Liver (tissue), 9 donors: Measurements from ENCODE around the gene TRHDE. TPM values are rescaled to one million over a fixed set of nuclear protein-coding genes. Genes with fewer than 3 reads are reported as not detected.

ENCODE experiments used
- DNase-seq: peaks from one replicate; pipeline ENCODE4 v3.0.0-alpha.2; 2017; ENCODE audit warnings: low spot score
- H3K27ac ChIP-seq, 2 donors: one replicate each; pipeline ENCODE4 v1.7.0; 2013; ENCODE audit warnings: inconsistent platforms in 2 of 2, low read length in 2 of 2, control low read depth in 1 of 2, low read depth in 1 of 2, mild to moderate bottlenecking in 1 of 2
- H3K27me3 ChIP-seq, 4 donors: one replicate each; pipeline versions ENCODE4 v1.6.1 to v1.7.0; 2013; ENCODE audit warnings: low read length in 3 of 4, inconsistent platforms in 1 of 4, mild to moderate bottlenecking in 1 of 4, moderate library complexity in 1 of 4; ENCODE audit not compliant: control insufficient read depth in 4 of 4, insufficient read depth in 4 of 4
- H3K36me3 ChIP-seq, 4 donors: one replicate each; pipeline versions ENCODE4 v1.6.1 to v1.7.0; 2013; ENCODE audit warnings: low read length in 3 of 4, mild to moderate bottlenecking in 3 of 4, low read depth in 1 of 4, moderate library complexity in 1 of 4; ENCODE audit not compliant: control insufficient read depth in 4 of 4, insufficient read depth in 3 of 4
- H3K4me1 ChIP-seq, 4 donors: one replicate each; pipeline versions ENCODE4 v1.6.1 to v1.7.0; 2013; ENCODE audit warnings: low read length in 3 of 4, mild to moderate bottlenecking in 3 of 4, moderate library complexity in 1 of 4; ENCODE audit not compliant: control insufficient read depth in 4 of 4, insufficient read depth in 4 of 4
- H3K4me3 ChIP-seq, 3 donors: one replicate each; pipeline versions ENCODE4 v1.6.1 to v1.7.0; 2013; ENCODE audit warnings: low read length in 3 of 3, control low read depth in 1 of 3, low read depth in 1 of 3, mild to moderate bottlenecking in 1 of 3
- H3K9ac ChIP-seq, 2 donors: one replicate each; pipeline ENCODE4 v1.7.0; 2013; ENCODE audit warnings: low read length in 2 of 2, mild to moderate bottlenecking in 2 of 2, moderate library complexity in 2 of 2, control low read depth in 1 of 2, low read depth in 1 of 2
- H3K9me3 ChIP-seq, 4 donors: one replicate each; pipeline versions ENCODE4 v1.6.1 to v1.7.0; 2013; ENCODE audit warnings: low read length in 3 of 4; ENCODE audit not compliant: control insufficient read depth in 4 of 4
- EGR1 ChIP-seq, 2 donors: IDR thresholded peaks; 2 replicates each; pipeline ENCODE4 v1.6.1; 2016 to 2018; ENCODE audit warnings: antibody characterized with exemption in 2 of 2, low read depth in 2 of 2
- FOXA1 ChIP-seq: IDR thresholded peaks from 2 replicates; pipeline ENCODE4 v1.6.1; 2016; ENCODE audit warnings: antibody characterized with exemption
- GABPA ChIP-seq, 2 donors: IDR thresholded peaks in 1 of 2; conservative IDR thresholded peaks in 1 of 2; 2 replicates each; pipeline ENCODE4 v1.6.1; 2016; ENCODE audit warnings: antibody characterized with exemption in 2 of 2, mild to moderate bottlenecking in 1 of 2, moderate library complexity in 1 of 2
- HNF4A ChIP-seq, 2 donors: conservative IDR thresholded peaks; 2 replicates each; pipeline ENCODE4 v1.6.1; 2016; ENCODE audit warnings: antibody characterized with exemption in 2 of 2, mild to moderate bottlenecking in 2 of 2
- HNF4G ChIP-seq: IDR thresholded peaks from 2 replicates; pipeline ENCODE4 v1.6.1; 2016; ENCODE audit warnings: antibody characterized with exemption
- JUND ChIP-seq, 2 donors: IDR thresholded peaks; 2 replicates each; pipeline ENCODE4 v1.6.1; 2016; ENCODE audit warnings: antibody characterized with exemption in 2 of 2
- NR2F2 ChIP-seq: IDR thresholded peaks from 2 replicates; pipeline ENCODE4 v1.6.1; 2016; ENCODE audit warnings: antibody characterized with exemption
- RAD21 ChIP-seq, 2 donors: IDR thresholded peaks; 2 replicates each; pipeline ENCODE4 v1.6.1; 2016; ENCODE audit warnings: antibody characterized with exemption in 2 of 2, mild to moderate bottlenecking in 2 of 2
- RXRA ChIP-seq, 2 donors: IDR thresholded peaks; 2 replicates each; pipeline ENCODE4 v1.6.1; 2017 to 2018; ENCODE audit warnings: antibody characterized with exemption in 2 of 2, mild to moderate bottlenecking in 1 of 2
- SP1 ChIP-seq: IDR thresholded peaks from 2 replicates; pipeline ENCODE4 v1.6.1; 2018; ENCODE audit warnings: antibody characterized with exemption, mild to moderate bottlenecking
- TAF1 ChIP-seq: conservative IDR thresholded peaks from 2 replicates; pipeline ENCODE4 v1.6.1; 2016; ENCODE audit warnings: antibody characterized with exemption, mild to moderate bottlenecking
- WGBS: extraction: QIAGEN DNeasy Blood & Tissue Kit; methylation state at CpG from one replicate; pipeline ENCODE4 v1.1.7; 2013; 5-methylcytosine and 5-hydroxymethylcytosine counted together
- polyA plus RNA-seq, 2 donors: library from polyadenylated mRNA; stranded (reverse) in 1 of 2; unstranded in 1 of 2; fragments of 200-250 nt in 1 of 2; fragments of >200 nt in 1 of 2; fragmentation: Nextera tagmentation in 1 of 2; extraction: Ambion mirVana in 1 of 2; gene quantifications; one replicate each; pipeline versions ENCODE4 v1.2.1 to v1.2.3, GENCODE V29; 2013 to 2015
- total RNA-seq, 2 donors: library from RNA; depleted of rRNA; stranded (reverse); fragments of >200 nt; gene quantifications; one replicate each; pipeline ENCODE4 v1.2.3, GENCODE V29; 2014
- TF ChIP-seq, protein P1 (sequence below): IDR thresholded peaks from 2 replicates; pipeline ENCODE4 v1.6.1; 2016; ENCODE audit warnings: antibody characterized with exemption
- TF ChIP-seq, protein P2 (sequence below): IDR thresholded peaks from 2 replicates; pipeline ENCODE4 v1.6.1; 2016; ENCODE audit warnings: antibody characterized with exemption
- TF ChIP-seq, protein P3 (sequence below): IDR thresholded peaks from 2 replicates; pipeline ENCODE4 v1.6.1; 2016; ENCODE audit warnings: antibody characterized with exemption
- TF ChIP-seq, protein P4 (sequence below): IDR thresholded peaks from 2 replicates; pipeline ENCODE4 v1.6.1; 2016; ENCODE audit warnings: antibody characterized with exemption, mild to moderate bottlenecking
- TF ChIP-seq, protein P5 (sequence below): fragments of 150-350 bp; IDR thresholded peaks from 2 replicates; pipeline ENCODE4 v1.5.1; 2017; ENCODE audit warnings: improper control_type of control experiment, low read depth, low read length; ENCODE audit not compliant: missing input control
- donor health status: healthy.
- donor health status: healthy.
- donor health status: healthy.
- donor health status: healthy.
- donor health status: healthy.

Gene TRHDE
- total and polyA plus RNA-seq, 4 donors, result 0.05 to 0.17 (median 0.14) TPM; not detected in 1

DNA sequence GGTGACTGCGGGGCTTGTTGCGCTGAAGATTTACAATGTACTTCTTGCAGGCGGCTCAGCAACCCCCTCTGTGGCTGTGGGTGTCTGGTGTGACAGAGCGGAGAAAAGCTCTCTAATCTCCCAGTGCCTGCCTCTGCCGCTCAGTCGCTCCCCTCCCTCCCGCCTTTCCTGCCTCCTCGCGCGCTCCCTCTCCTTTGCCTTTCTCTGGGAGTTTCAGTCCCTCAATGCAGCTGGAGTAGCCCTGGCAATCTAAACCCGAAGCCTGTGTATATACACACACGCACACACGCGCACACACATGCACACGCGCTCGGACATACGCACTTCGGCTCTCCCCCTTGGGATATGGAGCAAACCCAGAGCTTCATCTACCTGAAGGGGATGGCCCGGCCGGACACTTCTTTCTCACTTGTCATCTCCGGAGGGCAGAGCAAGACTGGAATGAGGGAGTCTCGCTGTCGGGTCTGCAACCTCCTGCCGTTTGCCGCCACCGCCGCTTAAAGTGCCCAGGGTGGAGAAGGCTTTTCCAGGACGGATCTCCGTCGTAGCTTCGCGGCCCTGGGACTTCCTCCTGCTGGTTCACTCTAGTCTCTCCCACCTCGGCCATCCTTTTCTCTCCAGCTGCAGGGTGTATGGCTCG lies 599 bp upstream of the TRHDE start:
- TF ChIP-seq NR2F2 (no peak), HNF4G (no peak), HNF4A (conservative IDR thresholded peaks at IDR 0.05) (no peak), SP1 (no peak), TAF1 (no peak), EGR1 (IDR thresholded peaks at IDR 0.05; ENCODE audit: low read depth in 2 of 2) (no peak)
- TF ChIP-seq, protein P1, sequence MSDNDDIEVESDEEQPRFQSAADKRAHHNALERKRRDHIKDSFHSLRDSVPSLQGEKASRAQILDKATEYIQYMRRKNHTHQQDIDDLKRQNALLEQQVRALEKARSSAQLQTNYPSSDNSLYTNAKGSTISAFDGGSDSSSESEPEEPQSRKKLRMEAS, result no peak
- TF ChIP-seq, protein P2, sequence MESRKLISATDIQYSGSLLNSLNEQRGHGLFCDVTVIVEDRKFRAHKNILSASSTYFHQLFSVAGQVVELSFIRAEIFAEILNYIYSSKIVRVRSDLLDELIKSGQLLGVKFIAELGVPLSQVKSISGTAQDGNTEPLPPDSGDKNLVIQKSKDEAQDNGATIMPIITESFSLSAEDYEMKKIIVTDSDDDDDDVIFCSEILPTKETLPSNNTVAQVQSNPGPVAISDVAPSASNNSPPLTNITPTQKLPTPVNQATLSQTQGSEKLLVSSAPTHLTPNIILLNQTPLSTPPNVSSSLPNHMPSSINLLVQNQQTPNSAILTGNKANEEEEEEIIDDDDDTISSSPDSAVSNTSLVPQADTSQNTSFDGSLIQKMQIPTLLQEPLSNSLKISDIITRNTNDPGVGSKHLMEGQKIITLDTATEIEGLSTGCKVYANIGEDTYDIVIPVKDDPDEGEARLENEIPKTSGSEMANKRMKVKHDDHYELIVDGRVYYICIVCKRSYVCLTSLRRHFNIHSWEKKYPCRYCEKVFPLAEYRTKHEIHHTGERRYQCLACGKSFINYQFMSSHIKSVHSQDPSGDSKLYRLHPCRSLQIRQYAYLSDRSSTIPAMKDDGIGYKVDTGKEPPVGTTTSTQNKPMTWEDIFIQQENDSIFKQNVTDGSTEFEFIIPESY, result no peak
- TF ChIP-seq, protein P3, sequence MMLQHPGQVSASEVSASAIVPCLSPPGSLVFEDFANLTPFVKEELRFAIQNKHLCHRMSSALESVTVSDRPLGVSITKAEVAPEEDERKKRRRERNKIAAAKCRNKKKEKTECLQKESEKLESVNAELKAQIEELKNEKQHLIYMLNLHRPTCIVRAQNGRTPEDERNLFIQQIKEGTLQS, result no peak
- TF ChIP-seq, protein P4, sequence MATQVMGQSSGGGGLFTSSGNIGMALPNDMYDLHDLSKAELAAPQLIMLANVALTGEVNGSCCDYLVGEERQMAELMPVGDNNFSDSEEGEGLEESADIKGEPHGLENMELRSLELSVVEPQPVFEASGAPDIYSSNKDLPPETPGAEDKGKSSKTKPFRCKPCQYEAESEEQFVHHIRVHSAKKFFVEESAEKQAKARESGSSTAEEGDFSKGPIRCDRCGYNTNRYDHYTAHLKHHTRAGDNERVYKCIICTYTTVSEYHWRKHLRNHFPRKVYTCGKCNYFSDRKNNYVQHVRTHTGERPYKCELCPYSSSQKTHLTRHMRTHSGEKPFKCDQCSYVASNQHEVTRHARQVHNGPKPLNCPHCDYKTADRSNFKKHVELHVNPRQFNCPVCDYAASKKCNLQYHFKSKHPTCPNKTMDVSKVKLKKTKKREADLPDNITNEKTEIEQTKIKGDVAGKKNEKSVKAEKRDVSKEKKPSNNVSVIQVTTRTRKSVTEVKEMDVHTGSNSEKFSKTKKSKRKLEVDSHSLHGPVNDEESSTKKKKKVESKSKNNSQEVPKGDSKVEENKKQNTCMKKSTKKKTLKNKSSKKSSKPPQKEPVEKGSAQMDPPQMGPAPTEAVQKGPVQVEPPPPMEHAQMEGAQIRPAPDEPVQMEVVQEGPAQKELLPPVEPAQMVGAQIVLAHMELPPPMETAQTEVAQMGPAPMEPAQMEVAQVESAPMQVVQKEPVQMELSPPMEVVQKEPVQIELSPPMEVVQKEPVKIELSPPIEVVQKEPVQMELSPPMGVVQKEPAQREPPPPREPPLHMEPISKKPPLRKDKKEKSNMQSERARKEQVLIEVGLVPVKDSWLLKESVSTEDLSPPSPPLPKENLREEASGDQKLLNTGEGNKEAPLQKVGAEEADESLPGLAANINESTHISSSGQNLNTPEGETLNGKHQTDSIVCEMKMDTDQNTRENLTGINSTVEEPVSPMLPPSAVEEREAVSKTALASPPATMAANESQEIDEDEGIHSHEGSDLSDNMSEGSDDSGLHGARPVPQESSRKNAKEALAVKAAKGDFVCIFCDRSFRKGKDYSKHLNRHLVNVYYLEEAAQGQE, result no peak
- H3K36me3 ChIP-seq, result no peaks in the 10 kb centered on the region
- 2% methylated on average over 35 of the region's 35 CpGs for WGBS
- peaks cover 12 to 33% (median 24%) of the 10 kb centered on the region in 4 donors for H3K4me1 ChIP-seq
- no peak for DNase-seq
- peak overlapping the region; percentile 42 to 43 for H3K27ac ChIP-seq
- no peaks in the 10 kb centered on the region for H3K9me3 ChIP-seq
- H3K4me3 ChIP-seq, result peak overlapping the region; percentile 42 to 75 (median 53)
- H3K27me3 ChIP-seq, result peaks cover 0 to 7% (median under 1%) of the 10 kb centered on the region in 4 donors
- H3K9ac ChIP-seq, result peak overlapping the region in 1 of 2 donors; percentile 12

DNA sequence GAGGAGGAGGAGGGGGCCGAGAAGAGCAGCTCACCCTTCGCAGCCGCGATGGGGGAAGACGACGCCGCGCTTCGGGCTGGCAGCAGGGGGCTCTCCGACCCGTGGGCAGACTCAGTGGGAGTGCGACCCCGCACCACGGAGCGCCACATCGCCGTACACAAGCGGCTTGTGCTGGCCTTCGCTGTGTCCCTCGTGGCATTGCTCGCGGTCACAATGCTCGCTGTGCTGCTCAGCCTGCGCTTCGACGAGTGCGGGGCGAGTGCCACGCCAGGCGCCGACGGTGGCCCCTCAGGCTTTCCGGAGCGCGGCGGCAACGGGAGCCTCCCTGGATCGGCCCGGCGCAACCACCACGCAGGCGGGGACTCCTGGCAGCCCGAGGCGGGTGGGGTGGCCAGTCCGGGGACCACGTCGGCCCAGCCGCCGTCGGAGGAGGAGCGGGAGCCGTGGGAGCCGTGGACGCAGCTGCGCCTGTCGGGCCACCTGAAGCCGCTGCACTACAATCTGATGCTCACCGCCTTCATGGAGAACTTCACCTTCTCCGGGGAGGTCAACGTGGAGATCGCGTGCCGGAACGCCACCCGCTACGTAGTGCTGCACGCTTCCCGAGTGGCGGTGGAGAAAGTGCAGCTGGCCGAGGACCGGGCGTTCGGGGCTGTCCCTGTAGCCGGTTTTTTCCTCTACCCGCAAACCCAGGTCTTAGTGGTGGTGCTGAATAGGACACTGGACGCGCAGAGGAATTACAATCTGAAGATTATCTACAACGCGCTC lies 745 bp downstream of the TRHDE start:
- Histone ChIP-seq H3K36me3 (no peaks in the 10 kb centered on the region), H3K4me3 (peak overlapping the region; percentile 2 to 53 (median 51)), H3K27ac (peak overlapping the region; percentile 25 to 43), H3K27me3 (peaks cover 0 to 7% (median under 1%) of the 10 kb centered on the region in 4 donors), H3K9ac (no peak overlapping the region), H3K9me3 (no peaks in the 10 kb centered on the region), H3K4me1 (peaks cover 12 to 33% (median 24%) of the 10 kb centered on the region in 4 donors)
- WGBS, result 4% methylated on average over 79 of the region's 79 CpGs
- no peak for DNase-seq
- TF ChIP-seq, protein P5, sequence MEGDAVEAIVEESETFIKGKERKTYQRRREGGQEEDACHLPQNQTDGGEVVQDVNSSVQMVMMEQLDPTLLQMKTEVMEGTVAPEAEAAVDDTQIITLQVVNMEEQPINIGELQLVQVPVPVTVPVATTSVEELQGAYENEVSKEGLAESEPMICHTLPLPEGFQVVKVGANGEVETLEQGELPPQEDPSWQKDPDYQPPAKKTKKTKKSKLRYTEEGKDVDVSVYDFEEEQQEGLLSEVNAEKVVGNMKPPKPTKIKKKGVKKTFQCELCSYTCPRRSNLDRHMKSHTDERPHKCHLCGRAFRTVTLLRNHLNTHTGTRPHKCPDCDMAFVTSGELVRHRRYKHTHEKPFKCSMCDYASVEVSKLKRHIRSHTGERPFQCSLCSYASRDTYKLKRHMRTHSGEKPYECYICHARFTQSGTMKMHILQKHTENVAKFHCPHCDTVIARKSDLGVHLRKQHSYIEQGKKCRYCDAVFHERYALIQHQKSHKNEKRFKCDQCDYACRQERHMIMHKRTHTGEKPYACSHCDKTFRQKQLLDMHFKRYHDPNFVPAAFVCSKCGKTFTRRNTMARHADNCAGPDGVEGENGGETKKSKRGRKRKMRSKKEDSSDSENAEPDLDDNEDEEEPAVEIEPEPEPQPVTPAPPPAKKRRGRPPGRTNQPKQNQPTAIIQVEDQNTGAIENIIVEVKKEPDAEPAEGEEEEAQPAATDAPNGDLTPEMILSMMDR, result no peak
- TF ChIP-seq, protein P1, result no peak
- TF ChIP-seq RXRA (IDR thresholded peaks at IDR 0.05) (no peak), JUND (IDR thresholded peaks at IDR 0.05) (no peak), NR2F2 (no peak), RAD21 (IDR thresholded peaks at IDR 0.05) (no peak), HNF4G (no peak), GABPA (IDR thresholded peaks at IDR 0.05 in 1 of 2, conservative IDR thresholded peaks at IDR 0.05 in 1 of 2) (no peak), FOXA1 (no peak), TAF1 (no peak), HNF4A (conservative IDR thresholded peaks at IDR 0.05) (no peak), EGR1 (IDR thresholded peaks at IDR 0.05; ENCODE audit: low read depth in 2 of 2) (no peak), SP1 (no peak)
- TF ChIP-seq, protein P3, result no peak
- TF ChIP-seq, protein P2, result no peak
